GM12878 (cell line): Measurements from ENCODE around the gene COQ10B. TPM values are rescaled to one million over a fixed set of nuclear protein-coding genes. Genes with fewer than 3 reads are reported as not detected.
"Not testable (repeated sequence)": the region's sequence is repeated elsewhere in the genome, so short reads cannot be mapped to it uniquely, and the experiment has no call there.

Experiments used
- ATAC-seq: fragments of 200-7000 bp; cut with Tn5 transposase; 3 replicates; pipeline ENCODE4 v1.9.1; 2020; ENCODE audit warnings: mild to moderate bottlenecking, moderate library complexity
- BruUV-seq: library from RNA; stranded (reverse); fragments of 400-500 nt; replicated peaks from 2 replicates; lab custom pipeline; 2021; lab: Mats Ljungman, UMichigan
- CTCF ChIA-PET: fragments of 300-600 bp; sonication (Branson Sonifier 250); formaldehyde crosslinking; extraction: SDS; loops from one replicate; lab custom pipeline; 2021; ENCODE audit warnings: inconsistent platforms; lab: Yijun Ruan, JAX
- POLR2A ChIA-PET: fragments of 350-600 bp; formaldehyde crosslinking; extraction: SDS; loops from one replicate; lab custom pipeline; 2021; ENCODE audit warnings: inconsistent platforms; lab: Charles Lee
- RAD21 ChIA-PET: fragments of 300-600 bp; sonication (Branson Sonifier 250); formaldehyde crosslinking; loops from one replicate; lab custom pipeline; 2023; ENCODE audit warnings: antibody characterized with exemption; ENCODE audit not compliant: unreplicated experiment; lab: Charles Lee
- SMC1A ChIA-PET: fragments of 300-600 bp; sonication (Branson Sonifier 250); formaldehyde crosslinking; loops from one replicate; lab custom pipeline; 2023; ENCODE audit not compliant: unreplicated experiment, uncharacterized antibody; lab: Charles Lee
- DNase-seq: peaks from one replicate; pipeline ENCODE4 v3.0.0-alpha.2; 2011; ENCODE audit warnings: low read depth, low spot score
- FAIRE-seq: peaks from 3 replicates; lab custom pipeline; 2011; peaks lifted over from hg19 to GRCh38; lab: Jason Lieb, UNC
- H2AFZ ChIP-seq: 2 replicates; pipeline ENCODE4 v1.6.0; 2011; ENCODE audit warnings: low read depth, low read length, control low read depth; ENCODE audit not compliant: control insufficient read depth
- H3K27ac ChIP-seq: 2 replicates; pipeline ENCODE4 v1.5.1; 2011; ENCODE audit warnings: control low read depth; ENCODE audit not compliant: control insufficient read depth, insufficient read depth
- H3K27me3 ChIP-seq, 2 experiments: replicated peaks in 1 of 2; 2 replicates each; pipeline versions ENCODE4 v1.6.0 to v1.6.1; 2011; ENCODE audit warnings: low read length in 1 of 2; ENCODE audit not compliant: control insufficient read depth in 2 of 2, insufficient read depth in 2 of 2
- H3K36me3 ChIP-seq, 2 experiments: 2 replicates each; pipeline ENCODE4 v1.5.1; 2011; ENCODE audit warnings: low read length in 1 of 2; ENCODE audit not compliant: control insufficient read depth in 2 of 2, insufficient read depth in 2 of 2
- H3K4me1 ChIP-seq: 2 replicates; pipeline ENCODE4 v1.6.1; 2011; ENCODE audit warnings: mild to moderate bottlenecking, low read length, moderate library complexity, mixed read lengths; ENCODE audit not compliant: control insufficient read depth, insufficient read depth
- H3K4me2 ChIP-seq: 2 replicates; pipeline ENCODE4 v1.6.0; 2011; ENCODE audit warnings: control low read depth; ENCODE audit not compliant: control insufficient read depth, insufficient read depth
- H3K4me3 ChIP-seq: fragments of 200-600 bp; sonication (generic); 2 replicates; pipeline ENCODE4 v1.5.1; 2016
- H3K79me2 ChIP-seq: 2 replicates; pipeline ENCODE4 v1.6.0; 2011; ENCODE audit warnings: low read length; ENCODE audit not compliant: control insufficient read depth, insufficient read depth
- H3K9ac ChIP-seq: 2 replicates; pipeline ENCODE4 v1.8.0; 2011; ENCODE audit warnings: low read length, control low read depth, mixed read lengths; ENCODE audit not compliant: control insufficient read depth, insufficient read depth
- H3K9me3 ChIP-seq: replicated peaks from 3 replicates; pipeline ENCODE4 v1.5.1; 2011; ENCODE audit warnings: mild to moderate bottlenecking, low read length; ENCODE audit not compliant: control insufficient read depth, insufficient read depth
- H4K20me1 ChIP-seq: 2 replicates; pipeline ENCODE4 v1.6.0; 2011; ENCODE audit not compliant: control insufficient read depth, insufficient read depth
- NFYB ChIP-seq: IDR thresholded peaks from 2 replicates; pipeline ENCODE4 v1.6.1; 2011; ENCODE audit warnings: low read depth, mild to moderate bottlenecking, low read length, improper control_type of control experiment, moderate library complexity; ENCODE audit not compliant: insufficient read depth
- RELA ChIP-seq: fragments of 450-650 bp; IDR thresholded peaks from 2 replicates; pipeline ENCODE4 v1.8.0; 2014; ENCODE audit warnings: borderline replicate concordance; ENCODE audit not compliant: partially characterized antibody
- SIN3A ChIP-seq: IDR thresholded peaks from 2 replicates; pipeline ENCODE4 v1.6.1; 2012; ENCODE audit warnings: low read depth, low read length, improper control_type of control experiment
- SMAD5 ChIP-seq: IDR thresholded peaks from 2 replicates; pipeline ENCODE4 v1.6.1; 2016; ENCODE audit warnings: antibody characterized with exemption, low read depth
- ZNF687 ChIP-seq: fragments of 450-650 bp; IDR thresholded peaks from 2 replicates; pipeline ENCODE4 v1.6.1; 2017; ENCODE audit warnings: mild to moderate bottlenecking, moderate library complexity
- WGBS: methylation state at CpG from one replicate; pipeline ENCODE4 v1.1.6; 2016; ENCODE audit warnings: low lambda C conversion rate; ENCODE audit not compliant: insufficient replicate concordance, insufficient coverage; ENCODE audit errors: missing lambda C conversion rate; 5-methylcytosine and 5-hydroxymethylcytosine counted together
- in situ Hi-C: fragments of 300-500 bp; cut with MboI; formaldehyde crosslinking; loops from 9 replicates; pipeline ENCODE4 v1.14.3; 2018; ENCODE audit warnings: mixed read lengths
- intact Hi-C: fragments of 100-400 bp; cut with micrococcal nuclease; formaldehyde crosslinking; loops from one replicate; pipeline ENCODE4 v1.14.2; 2022; ENCODE audit not compliant: unreplicated experiment
- polyA plus RNA-seq, 11 experiments: library from polyadenylated mRNA; depleted of rRNA in 4 of 11; unstranded in 6 of 11; stranded (reverse) in 5 of 11; fragments of >200 nt; fragmentation: Nextera tagmentation in 4 of 11; fragmentation: Illumina TruSeq in 1 of 11; extraction: Ambion mirVana in 4 of 11; extraction: Trizol in 1 of 11; gene quantifications; 1 replicate in 1 of 11; 2 replicates in 10 of 11; pipeline versions ENCODE4 v1.2.1 to v1.2.3, GENCODE V29; 2011 to 2016; ENCODE audit warnings: inconsistent platforms in 2 of 11, missing spikeins in 2 of 11, low read depth in 1 of 11
- total RNA-seq, 4 experiments: library from RNA; depleted of rRNA in 3 of 4; stranded (reverse); fragments of >200 nt in 3 of 4; fragmentation: Illumina TruSeq in 1 of 4; extraction: Trizol in 1 of 4; gene quantifications; 2 replicates each; pipeline versions ENCODE4 v1.2.1 to v1.2.3, GENCODE V29; 2013 to 2021

Gene COQ10B
- total and polyA plus RNA-seq, 10 of the 15 experiments (the other 5 are each of a cell fraction or from before 2014, with no cell fraction given): 3.6 to 23.2 (median 13.2) TPM

GRCh38 chr2:197450465-197450864, 2.9 kb upstream of the COQ10B start (continued):
- TF ChIP-seq ZNF687 (no peak), SIN3A (no peak), SMAD5 (no peak), RELA (no peak)

GRCh38 chr2:197450935-197451358, 2.4 kb upstream of the COQ10B start:
- in situ Hi-C loops, H3K4me2 ChIP-seq, H3K9ac ChIP-seq, ATAC-seq, H3K27ac ChIP-seq, H3K36me3 ChIP-seq, DNase-seq, FAIRE-seq, BruUV-seq, H3K4me3 ChIP-seq, H4K20me1 ChIP-seq, H3K9me3 ChIP-seq, H3K27me3 ChIP-seq, H3K4me1 ChIP-seq: not testable (repeated sequence)
- RAD21 ChIA-PET: interaction anchor here (4.2 kb wide), 1 partner anchor 16 kb away, joined by 38 read pairs; the partner anchor contains the start of gene SF3B1
- WGBS: 67% methylated on average over 6 of the region's 6 CpGs
- Histone ChIP-seq H3K79me2 (peaks cover 25% of the 10 kb centered on the region), H2AFZ (peak overlapping the region; percentile 25; the same call in 1 of the 2 replicates)
- CTCF ChIA-PET: interaction anchor here (1.5 kb wide), 2 partner anchors 8 to 27 kb away, joined by 3 read pairs; no protein-coding TSS in a partner anchor
- intact Hi-C loops: loop anchor here (5.0 kb wide), 1 partner anchor 256 kb away; the partner anchor contains the start of gene MARS2
- POLR2A ChIA-PET: interaction anchor here (1.8 to 4.8 kb wide), 3 partner anchors 10 to 49 kb away, joined by 10 to 63 read pairs (median 43); partner anchors contain the start of genes HSPD1, HSPE1 and SF3B1
- TF ChIP-seq NFYB: peak; percentile 81
- SMC1A ChIA-PET: interaction anchor here (0.6 to 3.8 kb wide), 4 partner anchors 14 to 62 kb away, joined by 3 to 32 read pairs (median 3); partner anchors contain the start of gene SF3B1
